Fibroblast of gingiva (primary cell): ENCODE data around the gene FMN1.
A peak's percentile ranks its signal among the peaks of the same experiment; 100 is the strongest.

ENCODE experiments used
- DNase-seq: peaks from one replicate; pipeline ENCODE4 v3.0.0-alpha.2; 2011; ENCODE audit warnings: low read depth

Gene FMN1

DNA sequence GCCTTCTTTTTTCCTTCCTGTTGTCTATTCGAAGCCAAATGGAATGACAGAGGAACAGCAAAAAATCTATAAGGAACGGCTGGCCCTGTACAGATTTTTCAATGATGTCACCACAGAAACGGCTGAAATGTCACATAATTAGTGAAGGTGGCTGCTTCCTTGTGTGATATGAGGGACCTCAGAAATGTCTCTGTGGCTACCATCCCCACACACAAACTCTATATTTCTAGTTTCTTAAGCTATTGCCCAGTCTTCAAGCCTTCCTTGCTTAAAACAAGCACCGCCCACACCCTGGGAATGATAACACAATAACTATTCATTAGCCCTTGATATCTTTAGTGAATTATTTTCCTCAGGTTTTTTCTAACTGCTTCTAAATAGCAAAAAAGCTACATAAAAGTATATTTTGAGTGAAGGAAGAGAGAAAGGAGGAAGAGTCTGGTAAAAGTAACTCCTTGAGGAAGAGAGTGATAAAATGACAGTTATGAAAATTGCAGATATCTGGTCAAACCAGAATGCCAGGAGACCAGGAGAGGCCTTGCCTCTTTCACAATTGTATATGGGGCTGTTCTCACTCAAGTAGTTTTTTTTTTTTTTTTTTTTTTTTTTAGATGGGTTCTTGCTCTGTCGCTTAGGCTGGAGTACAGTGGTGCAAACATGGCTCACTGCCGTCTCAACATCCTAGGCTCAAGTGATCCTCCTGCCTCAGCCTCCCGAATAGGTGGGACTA, 38.7 kb downstream of the FMN1 start:
- no peak for DNase-seq

DNA sequence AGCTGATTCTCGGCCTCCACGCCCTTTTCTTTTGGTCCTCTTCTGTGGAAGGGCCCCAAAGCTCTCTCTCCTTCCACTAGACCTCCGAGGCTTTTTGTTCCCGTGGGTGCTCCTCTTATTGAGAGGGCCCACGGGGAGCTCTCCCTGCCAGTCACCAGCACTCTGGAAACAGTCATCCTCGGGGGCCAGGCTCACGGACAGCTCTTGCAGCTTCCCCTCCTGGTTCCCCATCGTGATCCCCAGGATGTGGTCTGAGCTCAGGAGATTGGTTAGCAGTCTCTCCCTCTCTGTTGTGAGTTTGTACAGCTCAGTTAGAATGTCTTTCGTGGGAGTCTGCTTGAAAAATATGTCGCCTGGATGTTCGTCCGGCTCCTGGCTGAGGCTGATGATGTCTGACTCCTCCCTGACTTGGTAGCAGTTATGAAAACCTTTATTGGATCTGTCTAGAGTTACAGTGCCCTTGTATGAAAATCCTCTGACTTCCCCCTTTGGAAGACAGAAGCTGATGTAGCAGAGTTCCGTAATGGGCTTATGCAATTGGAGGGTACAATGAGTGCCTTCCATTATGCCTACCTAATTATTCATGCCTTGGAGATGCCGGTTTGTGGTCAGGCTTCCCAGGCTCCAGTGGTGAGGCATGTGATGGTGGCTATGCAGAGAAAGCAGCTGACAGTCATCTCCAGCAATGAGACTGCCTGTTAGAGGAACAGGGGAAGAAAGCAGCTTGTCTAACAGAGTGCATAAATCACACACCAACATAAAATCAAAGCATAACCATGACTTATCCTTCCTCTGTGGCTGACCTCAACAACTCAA, 40.0 kb downstream of the FMN1 start:
- peak; percentile 76 for DNase-seq

DNA sequence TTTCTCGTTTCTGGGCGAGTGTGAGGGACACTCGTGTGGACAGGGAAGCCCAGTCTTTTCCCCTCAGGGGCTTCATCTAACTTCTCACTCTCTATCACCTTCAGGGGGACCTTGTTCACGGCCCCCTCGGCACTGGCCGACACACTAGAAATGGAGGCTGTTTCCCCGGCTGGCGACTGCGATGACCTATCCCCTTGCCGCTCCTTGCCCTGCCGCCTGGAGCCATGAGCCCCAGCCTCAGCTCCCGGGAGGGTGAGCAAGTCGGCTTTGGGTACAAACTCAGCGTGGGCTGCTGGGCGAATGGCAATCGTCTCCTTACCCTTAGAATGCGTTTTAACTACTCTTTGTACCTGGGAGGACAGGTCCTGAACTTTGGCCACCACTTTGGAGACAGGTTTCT, 41.0 kb downstream of the FMN1 start:
- no peak for DNase-seq

DNA sequence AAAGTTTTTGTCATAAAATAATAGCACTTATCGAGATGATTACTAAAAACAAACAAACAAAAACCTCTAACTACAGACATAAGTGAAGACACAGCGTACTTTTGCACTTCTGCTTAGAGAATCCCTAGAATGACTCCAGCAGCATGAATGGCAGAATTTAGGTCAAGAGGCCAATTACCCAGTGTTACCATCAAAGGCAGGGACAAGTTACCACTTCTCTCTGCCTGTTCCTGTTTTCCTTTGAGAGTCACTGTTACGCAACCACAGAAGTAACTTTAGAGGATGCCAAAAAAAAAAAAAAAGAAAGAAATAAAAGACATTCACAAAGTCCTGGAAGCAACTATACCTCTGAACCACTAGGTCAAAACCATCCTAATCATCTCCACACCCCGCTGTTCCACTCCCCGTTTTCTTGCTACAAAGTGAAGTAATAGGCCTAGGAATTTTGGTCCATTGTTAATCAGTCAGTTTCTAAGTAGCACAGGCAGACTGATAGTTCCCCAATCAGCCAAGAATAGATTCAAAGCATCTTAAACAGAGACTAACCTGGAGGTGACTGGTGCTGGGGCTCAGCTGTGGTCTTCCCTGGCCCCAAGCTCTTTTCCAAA, 41.9 kb downstream of the FMN1 start:
- peak; percentile 64 for DNase-seq

DNA sequence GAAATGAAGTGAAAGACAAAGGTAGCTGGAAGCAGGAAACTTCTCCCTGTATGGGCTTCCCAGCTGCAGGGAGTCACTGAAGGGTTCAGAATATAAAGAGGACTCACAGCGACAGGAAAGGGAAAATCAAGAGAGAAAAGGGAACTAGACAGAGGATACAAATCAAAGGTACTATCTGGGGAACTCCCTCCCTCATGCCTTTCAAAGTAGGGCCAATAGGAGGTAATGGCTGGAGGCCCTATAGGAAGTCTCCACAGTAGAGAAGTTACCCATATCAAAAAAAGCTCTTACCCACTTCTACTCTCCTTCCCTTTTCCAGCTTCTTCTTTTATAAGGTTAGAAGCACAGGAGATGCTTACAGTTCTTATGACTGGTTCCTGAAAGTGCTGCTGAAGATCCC, 43.5 kb downstream of the FMN1 start:
- DNase-seq, result no peak

DNA sequence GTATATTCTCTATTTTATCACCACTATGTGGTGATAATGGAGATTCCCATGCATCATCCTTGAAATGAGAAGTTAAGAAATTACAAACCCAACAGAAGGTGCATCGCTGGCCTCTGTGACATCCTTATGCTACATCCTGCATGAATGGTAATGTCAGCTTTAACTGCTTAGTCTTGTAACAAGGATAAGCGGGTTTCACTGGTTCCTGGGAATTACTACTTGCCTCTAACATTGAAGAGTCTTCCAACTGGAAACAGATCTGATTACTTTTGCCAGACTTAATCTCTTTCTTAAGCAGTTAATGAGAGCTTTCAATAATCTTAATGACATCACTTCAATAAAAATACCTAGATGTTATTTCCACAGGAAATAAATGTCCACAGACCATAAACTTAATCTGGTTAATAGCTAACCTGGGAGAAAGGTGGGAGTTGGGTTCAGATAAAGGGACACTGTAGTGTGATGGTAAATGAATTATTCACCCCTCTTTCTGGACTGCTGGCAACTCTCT, 44.0 kb downstream of the FMN1 start:
- DNase-seq, result no peak

DNA sequence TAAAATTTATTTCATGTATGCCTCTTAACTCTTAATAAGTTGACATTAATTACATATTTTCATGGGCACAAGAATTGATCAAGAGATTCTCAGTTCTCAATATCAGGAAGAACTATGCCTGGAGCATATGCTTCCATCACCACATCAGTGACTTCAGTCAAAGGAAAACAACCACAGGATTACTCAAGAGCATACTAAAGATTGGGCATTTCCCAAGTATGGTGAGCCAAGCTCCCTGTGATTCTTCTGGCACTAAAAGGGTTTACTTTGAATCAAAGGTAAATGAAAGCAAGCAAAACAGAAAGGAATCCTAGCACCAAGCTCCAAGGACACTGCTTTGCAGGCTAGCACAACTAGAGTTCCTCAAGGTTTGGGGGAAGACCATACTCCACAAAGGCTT, 44.6 kb downstream of the FMN1 start:
- peak; percentile 32 for DNase-seq

DNA sequence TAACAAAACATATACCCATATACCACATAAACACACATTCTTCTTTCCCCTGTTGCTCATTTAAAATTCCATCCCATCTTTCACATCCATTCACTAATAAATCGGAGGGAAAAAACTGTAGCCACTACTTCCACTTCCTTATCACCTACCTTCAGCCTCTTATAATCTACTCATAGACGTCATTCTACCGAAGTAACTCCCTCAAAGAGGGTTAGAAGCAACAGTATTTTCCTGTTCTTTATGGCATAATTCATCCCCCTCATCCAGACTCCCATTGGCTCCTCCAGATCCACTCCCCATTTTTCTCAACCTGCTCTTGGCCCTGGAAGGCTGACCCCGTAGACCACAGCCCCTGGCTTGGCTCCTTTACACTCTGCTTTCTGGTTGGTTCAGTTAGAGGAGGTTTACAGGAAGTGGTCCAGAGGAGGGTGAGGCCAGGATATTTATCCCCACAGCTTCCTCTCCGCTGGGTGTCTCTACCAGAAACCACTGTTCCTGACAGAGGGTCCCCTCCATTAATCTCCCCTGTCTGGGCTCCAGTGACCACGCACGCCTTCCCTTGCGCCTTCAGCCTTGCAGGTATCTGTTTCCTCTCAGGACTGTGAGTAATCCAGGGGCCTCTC, 46.3 kb downstream of the FMN1 start:
- DNase-seq, result no peak

DNA sequence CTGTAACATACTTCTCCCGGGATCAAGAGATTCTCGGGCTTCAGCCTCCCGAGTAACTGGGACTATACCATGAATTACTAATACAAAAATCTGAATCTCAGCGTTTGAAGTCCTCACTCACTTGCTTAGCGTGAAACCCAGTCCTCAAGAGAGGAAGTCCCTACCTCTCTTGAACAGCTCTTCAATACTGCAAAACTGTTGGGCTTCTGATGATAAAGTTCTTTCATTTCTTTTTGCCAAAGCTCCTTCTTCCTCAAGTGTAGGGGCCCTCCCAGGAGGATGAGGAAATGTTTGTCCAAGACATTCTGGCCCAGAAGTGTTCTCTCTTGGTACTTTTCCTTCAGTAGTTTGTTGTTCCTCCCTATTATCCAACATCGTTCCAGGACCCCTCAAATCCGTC, 48.5 kb downstream of the FMN1 start:
- DNase-seq, result no peak

DNA sequence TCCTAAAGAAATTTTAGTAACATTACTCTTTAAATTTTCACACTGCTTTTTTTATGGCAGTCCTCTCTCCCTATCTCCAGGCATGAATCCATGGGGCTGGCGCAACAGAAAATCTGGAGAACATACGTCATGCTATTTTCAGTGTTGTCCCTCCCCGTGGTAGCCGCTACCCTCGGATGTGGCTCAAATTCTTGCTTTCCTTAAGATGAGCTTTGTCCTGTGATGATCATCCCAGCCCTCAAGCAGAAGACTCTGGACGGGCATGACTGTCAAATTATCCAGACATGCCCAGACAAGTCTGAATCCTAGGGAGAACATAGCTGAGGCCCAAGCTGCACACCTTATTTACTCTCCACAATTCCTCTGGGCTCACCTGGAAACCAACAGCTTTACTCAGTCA, 49.1 kb downstream of the FMN1 start:
- no peak for DNase-seq

DNA sequence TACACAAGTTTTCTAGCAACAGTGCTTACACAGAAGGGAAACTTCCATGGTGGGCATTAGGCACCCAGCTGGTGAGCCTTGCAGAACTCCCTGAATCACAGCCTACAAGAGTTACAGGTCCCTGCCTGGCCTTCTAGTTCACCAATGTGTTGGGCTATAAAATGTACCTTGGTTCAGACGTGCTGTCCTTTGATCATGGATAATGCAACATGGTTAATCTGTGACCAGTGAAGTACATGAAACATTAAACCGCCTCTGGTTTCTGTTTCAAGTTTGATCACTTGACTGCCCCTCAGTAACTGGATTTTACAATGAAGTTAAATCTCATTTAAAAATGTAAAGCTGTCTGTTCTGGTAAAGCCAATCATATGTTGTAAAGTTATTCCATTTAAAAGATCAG, 51.8 kb downstream of the FMN1 start:
- DNase-seq, result no peak

DNA sequence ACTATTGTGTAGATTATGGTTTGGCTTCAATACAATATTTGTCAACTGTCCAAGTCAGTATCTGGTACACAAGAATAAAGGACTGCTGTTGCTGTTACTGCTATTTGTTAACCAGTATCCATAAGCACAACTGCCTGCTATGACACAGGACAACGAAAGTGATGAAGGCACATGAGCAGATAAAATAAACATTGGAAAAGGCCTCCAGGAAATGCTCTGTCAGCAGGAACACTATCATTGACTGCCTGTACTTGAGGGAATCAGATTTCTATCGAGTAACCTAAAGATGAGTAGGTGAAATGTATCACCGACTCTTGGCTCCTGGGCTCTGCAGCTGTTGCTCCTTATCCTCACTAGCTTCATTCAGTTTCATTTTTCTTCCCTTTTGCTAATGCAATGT, 56.5 kb downstream of the FMN1 start:
- no peak for DNase-seq

DNA sequence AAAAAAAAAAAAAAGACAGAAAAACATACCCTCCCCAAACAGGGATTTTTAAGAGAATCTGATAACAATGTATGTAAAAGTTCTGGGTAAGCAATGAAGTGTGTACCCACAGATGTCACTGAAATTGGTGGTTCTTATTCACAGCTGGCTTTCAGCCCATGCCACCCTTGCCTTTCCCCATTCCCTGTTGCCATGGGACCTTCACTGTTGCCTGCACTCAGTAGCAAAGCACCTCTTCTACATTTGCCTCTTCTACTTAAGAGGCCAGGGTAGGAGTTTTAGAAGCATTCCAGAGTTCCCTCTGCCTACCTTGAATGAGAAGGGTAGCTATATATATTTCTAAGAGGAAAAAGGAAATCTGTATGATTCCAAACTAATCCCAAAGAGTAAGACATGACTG, 57.4 kb downstream of the FMN1 start:
- DNase-seq, result no peak

DNA sequence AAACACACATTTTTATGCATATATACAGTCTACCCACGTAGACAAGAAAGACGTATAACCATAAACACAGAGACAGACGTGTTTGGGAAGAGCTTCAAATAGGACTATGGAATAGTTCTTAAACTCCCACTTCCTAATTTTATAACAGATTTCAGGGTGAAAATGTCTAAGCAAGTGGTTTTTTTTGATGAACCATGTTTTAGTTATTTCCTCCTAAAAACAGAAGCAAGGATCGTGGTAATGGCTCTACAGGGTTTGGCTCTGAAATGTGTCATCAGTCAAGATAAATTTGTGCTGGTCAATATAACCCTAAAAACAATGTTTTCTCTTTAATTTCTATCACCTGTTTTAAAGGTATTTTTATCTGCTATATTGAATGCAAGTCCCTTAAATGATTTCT, 58.2 kb downstream of the FMN1 start:
- no peak for DNase-seq

DNA sequence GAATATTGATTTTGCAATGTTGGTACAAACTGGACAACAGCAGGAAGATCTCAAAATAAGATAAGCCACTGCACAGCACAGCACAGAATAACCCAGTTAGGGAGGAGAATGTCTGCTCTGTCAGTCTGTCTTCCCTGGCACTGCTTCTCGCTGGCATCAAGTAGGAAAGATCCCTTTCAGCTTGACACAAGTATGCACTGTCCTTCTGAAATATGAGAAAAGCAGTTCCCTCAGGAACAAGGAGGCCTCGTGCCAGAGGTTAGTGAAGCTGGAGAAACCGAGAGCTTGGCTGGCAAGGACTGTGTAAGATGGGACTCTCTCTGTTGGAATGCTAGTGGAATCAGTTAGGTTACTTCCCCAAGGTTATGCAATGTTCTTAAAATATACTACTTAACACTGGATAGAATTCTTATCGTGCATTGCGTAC, 59.1 kb downstream of the FMN1 start:
- peak; percentile 90 for DNase-seq

DNA sequence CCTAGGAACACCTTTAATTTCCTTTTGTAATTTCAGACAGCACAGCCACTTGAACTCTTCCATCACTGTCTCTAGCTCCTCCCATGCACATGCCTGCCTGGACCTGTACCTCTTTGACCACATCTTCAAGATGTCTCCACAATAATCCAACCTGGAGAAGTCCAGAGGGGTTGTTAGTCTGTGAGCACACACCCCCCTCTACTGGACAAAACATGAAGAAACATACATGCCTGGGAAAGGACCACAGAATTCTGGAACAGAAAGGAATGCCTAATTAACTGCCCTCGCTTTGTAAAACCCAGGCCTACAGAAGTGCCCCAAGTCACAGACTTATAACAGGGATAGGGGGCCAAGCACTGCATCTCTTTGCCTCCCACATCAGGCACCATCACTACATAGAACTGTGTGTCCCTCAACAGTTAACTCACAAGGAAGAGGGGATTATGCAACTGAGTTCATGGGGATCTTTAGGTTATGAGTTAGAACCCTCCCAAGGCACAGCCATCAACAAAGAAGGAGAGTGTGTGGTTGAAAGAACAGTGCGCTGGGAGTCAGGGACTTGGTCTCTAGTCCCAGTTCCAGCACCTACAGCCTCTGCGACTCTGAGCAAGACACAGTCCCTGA, 61.7 kb downstream of the FMN1 start:
- DNase-seq, result peak; percentile 49

DNA sequence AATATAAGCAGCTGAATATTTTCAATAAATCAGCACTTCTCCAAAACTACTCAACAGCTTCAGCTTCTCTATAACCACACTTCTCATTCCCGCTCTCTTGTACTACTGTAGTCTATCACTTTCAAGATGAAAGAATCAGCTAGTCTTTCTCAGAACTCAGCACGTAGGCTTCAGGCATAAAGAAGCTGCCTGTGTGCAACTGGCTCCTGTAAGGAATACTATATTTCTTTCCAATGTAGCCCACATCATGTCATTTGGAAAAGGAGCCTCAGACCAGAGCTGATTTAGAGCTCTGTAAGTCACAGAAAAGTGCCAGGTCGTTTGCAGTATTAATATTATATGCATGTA, 62.3 kb downstream of the FMN1 start:
- no peak for DNase-seq

DNA sequence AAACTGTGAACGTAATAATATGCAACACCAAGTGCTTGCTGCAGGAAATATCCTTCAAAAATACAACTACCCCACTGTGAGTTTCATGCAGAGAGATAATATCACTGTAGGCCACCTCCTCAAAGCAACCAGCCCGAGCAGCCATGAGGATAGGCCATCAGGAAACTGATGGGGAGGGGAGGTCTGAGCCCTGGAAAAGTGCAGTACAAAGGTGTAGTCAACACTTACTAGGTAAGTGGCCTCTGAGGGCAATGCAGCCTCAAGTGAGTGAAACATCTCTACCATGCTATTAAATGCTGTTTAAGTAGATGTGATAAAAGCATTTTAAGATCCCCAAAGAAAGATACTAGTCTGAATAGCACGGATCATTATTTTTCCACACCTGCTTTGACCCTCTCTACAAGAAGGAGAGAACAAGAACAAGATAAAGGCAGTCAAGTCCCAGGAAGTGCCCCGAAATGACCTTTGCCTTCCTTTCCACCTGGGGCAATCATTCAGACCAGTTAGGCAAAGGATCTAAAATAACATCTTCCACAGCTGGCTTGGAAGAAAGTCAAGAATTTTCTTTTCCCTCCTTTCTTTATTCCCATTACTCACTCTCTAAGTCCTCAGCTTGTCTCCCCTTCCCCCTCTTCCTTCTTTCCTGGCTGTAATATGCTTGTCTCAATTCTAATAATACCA, 62.8 kb downstream of the FMN1 start:
- no peak for DNase-seq

DNA sequence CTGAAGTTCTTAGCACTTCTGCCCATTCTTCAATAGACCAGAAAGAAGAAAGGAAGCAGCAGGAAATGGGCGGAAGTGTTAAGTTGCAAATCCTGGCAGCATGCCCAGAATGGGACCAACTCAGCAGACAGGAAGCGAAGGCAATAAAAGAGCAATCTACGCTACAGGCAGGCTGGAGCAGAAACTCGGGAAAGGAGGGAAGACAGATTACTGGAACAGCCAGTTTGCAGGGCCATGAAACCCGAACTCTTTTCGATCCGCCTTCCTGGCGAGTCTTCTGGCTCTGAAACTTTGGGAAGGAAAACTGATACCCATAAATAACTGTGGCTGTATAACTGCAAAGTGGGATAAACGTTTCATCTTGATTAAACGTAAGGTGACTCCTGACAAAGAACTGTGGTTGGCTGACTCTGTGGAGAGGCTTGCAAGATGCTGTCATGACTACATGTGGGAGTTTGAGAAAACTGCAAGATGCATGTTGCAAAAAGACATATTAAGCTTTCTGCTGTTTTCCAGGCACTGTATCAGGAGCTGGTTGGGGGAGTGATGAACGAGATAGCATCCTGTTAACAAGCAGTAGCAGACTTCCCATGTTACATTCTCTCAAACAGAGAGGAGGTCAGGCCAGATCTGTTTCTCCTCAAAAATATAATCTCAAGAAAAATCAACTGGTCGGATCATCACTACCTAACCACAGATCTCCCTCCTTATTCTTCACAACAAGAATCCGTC, 67.8 kb downstream of the FMN1 start:
- DNase-seq, result peak; percentile 95

DNA sequence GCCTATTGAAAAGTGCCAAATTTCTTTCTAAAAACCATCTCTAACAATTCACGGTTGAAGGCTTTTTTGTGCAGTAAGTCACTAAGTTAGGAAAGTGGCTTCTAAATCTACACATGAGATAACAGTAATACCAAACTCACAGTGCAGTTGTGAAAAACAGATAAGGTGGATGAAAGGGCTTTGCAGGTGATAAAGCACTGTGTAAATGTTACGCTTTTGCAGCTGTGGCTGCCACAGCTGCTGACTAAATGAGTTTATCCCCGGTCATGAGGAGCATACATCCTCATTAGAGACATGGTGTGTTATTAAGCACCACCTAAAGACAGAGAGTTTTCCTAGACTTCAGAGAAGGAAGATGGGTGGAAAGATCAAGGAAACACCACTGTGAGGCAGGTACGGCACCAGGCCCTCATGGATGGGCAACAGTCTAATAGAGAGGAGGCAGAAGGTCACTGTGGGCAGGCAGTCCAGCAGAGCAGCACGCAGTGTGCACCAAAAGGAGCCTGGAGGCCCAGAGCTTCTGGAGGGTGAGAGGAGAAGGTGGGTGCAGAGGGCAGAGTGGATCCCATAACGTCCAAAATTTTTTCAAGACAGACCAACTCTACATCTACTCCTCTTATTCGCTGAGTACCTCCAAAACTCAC, 68.5 kb downstream of the FMN1 start:
- no peak for DNase-seq
